ENCODE data around the gene C17orf67.
"Not testable (repeated sequence)": the region's sequence is repeated elsewhere in the genome, so short reads cannot be mapped to it uniquely, and the experiment has no call there.

The C17orf67 gene

DNA sequence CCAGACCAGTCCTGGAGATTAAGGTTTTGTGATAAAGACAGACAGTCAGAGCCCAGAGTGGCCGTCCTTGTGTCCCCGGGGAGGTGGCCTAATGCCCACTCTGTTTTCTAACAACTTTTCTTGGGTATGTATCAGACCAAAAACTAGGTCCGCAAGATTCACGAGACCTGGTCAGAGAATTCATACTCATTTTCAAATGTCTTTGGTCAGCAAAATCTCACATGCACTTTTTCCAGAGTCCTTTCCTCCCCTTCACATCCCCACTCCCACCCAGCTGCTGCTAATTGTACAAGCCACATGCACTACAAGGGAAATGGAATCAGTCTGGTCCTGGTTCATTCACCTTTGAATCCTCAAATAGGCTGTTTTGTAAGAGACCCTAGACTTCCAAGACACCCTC is 61.7 kb downstream of the C17orf67 start:
- no peak for DNase-seq (ENCODE audit: low read depth)
- H3K4me3 ChIP-seq (ENCODE audit: low read length), result no peak overlapping the region
- TF ChIP-seq CTCF (IDR thresholded peaks at IDR 0.05; ENCODE audit: insufficient read depth, low read depth, low read length, missing control alignments), result no peak

GRCh38 chr17:56771563-56771962 is 62.2 kb downstream of the C17orf67 start:
- H3K4me3 ChIP-seq (ENCODE audit: low read length), result no peak overlapping the region
- TF ChIP-seq CTCF (IDR thresholded peaks at IDR 0.05; ENCODE audit: insufficient read depth, low read depth, low read length, missing control alignments), result no peak
- DNase-seq (ENCODE audit: low read depth), result no peak

DNA sequence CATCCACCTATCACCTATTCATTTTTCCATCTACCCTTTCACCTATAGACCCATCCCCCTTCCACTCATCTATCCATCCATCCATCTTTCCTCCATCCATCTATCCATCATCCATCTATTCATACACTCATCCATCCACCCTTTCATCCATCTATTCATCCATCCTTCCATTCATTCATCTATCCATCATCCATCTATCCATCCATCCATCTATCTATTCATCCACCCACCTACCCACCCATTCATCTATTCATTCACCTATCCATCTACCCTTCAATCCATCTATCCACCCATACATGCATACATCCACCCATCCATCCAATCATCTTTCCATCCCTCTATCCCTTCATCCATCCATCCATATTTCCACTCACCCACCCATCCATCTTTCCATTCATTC is 63.3 kb downstream of the C17orf67 start:
- H3K4me3 ChIP-seq (ENCODE audit: low read length), result no peak overlapping the region
- DNase-seq (ENCODE audit: low read depth), result no peak
- TF ChIP-seq CTCF (IDR thresholded peaks at IDR 0.05; ENCODE audit: insufficient read depth, low read depth, low read length, missing control alignments), result no peak

GRCh38 chr17:56765449-56765848 is 68.3 kb downstream of the C17orf67 start:
- DNase-seq (ENCODE audit: low read depth), result no peak
- no peak for TF ChIP-seq CTCF (IDR thresholded peaks at IDR 0.05; ENCODE audit: insufficient read depth, low read depth, low read length, missing control alignments)
- no peak overlapping the region for H3K4me3 ChIP-seq (ENCODE audit: low read length)

DNA sequence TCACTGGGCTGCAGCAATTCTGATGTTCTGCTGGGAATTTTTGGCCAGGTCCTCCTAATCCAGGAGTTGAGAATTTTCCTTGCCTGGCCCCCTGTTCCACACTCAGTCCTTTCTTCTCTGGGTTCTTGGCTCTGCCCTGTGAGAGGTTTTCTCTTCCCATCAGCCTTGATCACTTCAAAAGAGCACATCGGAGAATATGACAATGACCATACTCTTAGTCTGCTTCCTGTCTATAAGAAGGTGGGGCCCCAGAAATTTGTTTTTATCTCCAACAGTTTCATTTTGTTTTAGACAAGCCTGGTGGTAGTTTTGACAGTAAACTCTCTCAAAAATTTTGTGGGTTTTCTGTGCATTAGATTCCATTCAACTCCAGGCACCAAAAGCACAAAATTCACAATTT is 70.7 kb downstream of the C17orf67 start:
- DNase-seq (ENCODE audit: low read depth), result no peak
- no peak overlapping the region for H3K4me3 ChIP-seq (ENCODE audit: low read length)

GRCh38 chr17:56762144-56762543 is 71.6 kb downstream of the C17orf67 start:
- no peak for TF ChIP-seq CTCF (IDR thresholded peaks at IDR 0.05; ENCODE audit: insufficient read depth, low read depth, low read length, missing control alignments)
- no peak for DNase-seq (ENCODE audit: low read depth)
- H3K4me3 ChIP-seq (ENCODE audit: low read length), result no peak overlapping the region

More for the DNA sequence above, 70.7 kb downstream of the C17orf67 start:
- no peak for TF ChIP-seq CTCF (IDR thresholded peaks at IDR 0.05; ENCODE audit: insufficient read depth, low read depth, low read length, missing control alignments)

- DNase-seq (ENCODE audit: low read depth), result no peak
- no peak overlapping the region for H3K4me3 ChIP-seq (ENCODE audit: low read length)
- TF ChIP-seq CTCF (IDR thresholded peaks at IDR 0.05; ENCODE audit: insufficient read depth, low read depth, low read length, missing control alignments), result no peak
These were observed 72.3 kb downstream of the C17orf67 start for GRCh38 chr17:56761387-56761786.

DNA sequence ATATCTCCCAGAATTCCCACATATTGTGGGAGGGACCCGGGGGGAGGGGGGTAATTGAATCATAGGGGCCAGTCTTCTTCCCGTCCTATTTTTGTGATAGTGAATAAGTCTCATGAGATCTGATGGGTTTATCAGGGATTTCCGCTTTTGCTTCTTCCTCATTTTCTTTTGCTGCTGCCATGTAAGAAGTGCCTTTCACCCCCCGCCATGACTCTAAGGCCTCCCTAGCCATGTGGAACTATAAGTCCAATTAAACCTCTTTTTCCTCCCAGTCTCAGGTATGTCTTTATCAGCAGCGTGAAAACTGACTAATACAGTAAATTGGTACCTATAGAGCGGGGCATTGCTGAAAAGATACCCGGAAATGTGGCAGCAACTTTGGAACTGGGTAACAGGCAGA is 76.1 kb downstream of the C17orf67 start:
- DNase-seq (ENCODE audit: low read depth); H3K4me3 ChIP-seq (ENCODE audit: low read length): not testable (repeated sequence)

All from epithelial cell of esophagus (primary cell).